Measurements from ENCODE around the gene UPP1.

Gene UPP1

GRCh38 chr7:48108959-48109847, 20.1 kb downstream of the UPP1 start:
- H4K5ac ChIP-seq (ENCODE audit: low read length), result no peak overlapping the region
- WGBS (ENCODE audit: extremely low coverage, insufficient coverage, low lambda C conversion rate), result no CpG with 5 or more reads among the region's 5 CpGs
- H3K4me1 ChIP-seq (ENCODE audit: control insufficient read depth, low read depth, low read length), result no peaks in the 10 kb centered on the region
- no peak overlapping the region for H3K27ac ChIP-seq (ENCODE audit: low read depth, low read length)
- no peak overlapping the region for H2BK120ac ChIP-seq (ENCODE audit: low read depth, low read length)
- no peaks in the 10 kb centered on the region for H3K79me1 ChIP-seq (ENCODE audit: low read length)
- no peak overlapping the region for H3K4ac ChIP-seq (ENCODE audit: low read depth, low read length)
- H3K27me3 ChIP-seq (ENCODE audit: insufficient read depth, low read length, poor library complexity), result no peaks in the 10 kb centered on the region
- peaks cover 10% of the 10 kb centered on the region for H3K36me3 ChIP-seq (ENCODE audit: control insufficient read depth, insufficient read depth, low read length)
- DNase-seq, result no peak
- no peak overlapping the region for H3K4me3 ChIP-seq (ENCODE audit: low read length)
- no peaks in the 10 kb centered on the region for H3K79me2 ChIP-seq (ENCODE audit: control insufficient read depth, insufficient read depth, low read length)
- H3K9ac ChIP-seq (ENCODE audit: low read length), result no peak overlapping the region
- H2BK15ac ChIP-seq (replicated peaks; ENCODE audit: low read depth), result no peak overlapping the region
- no peak overlapping the region for H3K56ac ChIP-seq (ENCODE audit: low read length)
- no peak overlapping the region for H3K4me2 ChIP-seq (ENCODE audit: low read length)
- no peak overlapping the region for H4K8ac ChIP-seq (ENCODE audit: low read depth, low read length)
- no peak overlapping the region for H2BK5ac ChIP-seq (ENCODE audit: low read length)
- H2AK5ac ChIP-seq (ENCODE audit: low read length), result no peak overlapping the region
- no peak overlapping the region for H3K18ac ChIP-seq (ENCODE audit: low read length)
- H3K23ac ChIP-seq (ENCODE audit: low read length), result no peak overlapping the region

GRCh38 chr7:48109848-48110663, 21.0 kb downstream of the UPP1 start:
- no peak overlapping the region for H2BK120ac ChIP-seq (ENCODE audit: low read depth, low read length)
- H3K4me2 ChIP-seq (ENCODE audit: low read length), result no peak overlapping the region
- H3K79me2 ChIP-seq (ENCODE audit: control insufficient read depth, insufficient read depth, low read length), result no peaks in the 10 kb centered on the region
- no peak overlapping the region for H2BK5ac ChIP-seq (ENCODE audit: low read length)
- H3K9ac ChIP-seq (ENCODE audit: low read length), result no peak overlapping the region
- no peak overlapping the region for H3K23ac ChIP-seq (ENCODE audit: low read length)
- no peak overlapping the region for H3K27ac ChIP-seq (ENCODE audit: low read depth, low read length)
- WGBS (ENCODE audit: extremely low coverage, insufficient coverage, low lambda C conversion rate), result no CpG with 5 or more reads among the region's 9 CpGs
- peaks cover 10% of the 10 kb centered on the region for H3K36me3 ChIP-seq (ENCODE audit: control insufficient read depth, insufficient read depth, low read length)
- H3K27me3 ChIP-seq (ENCODE audit: insufficient read depth, low read length, poor library complexity), result no peaks in the 10 kb centered on the region
- DNase-seq, result peak; percentile 78
- H4K5ac ChIP-seq (ENCODE audit: low read length), result no peak overlapping the region
- H3K4me1 ChIP-seq (ENCODE audit: control insufficient read depth, low read depth, low read length), result no peaks in the 10 kb centered on the region
- H2AK5ac ChIP-seq (ENCODE audit: low read length), result no peak overlapping the region
- H3K4ac ChIP-seq (ENCODE audit: low read depth, low read length), result no peak overlapping the region
- no peak overlapping the region for H3K18ac ChIP-seq (ENCODE audit: low read length)
- H3K79me1 ChIP-seq (ENCODE audit: low read length), result no peaks in the 10 kb centered on the region
- H3K56ac ChIP-seq (ENCODE audit: low read length), result no peak overlapping the region
- H4K8ac ChIP-seq (ENCODE audit: low read depth, low read length), result no peak overlapping the region
- H2BK15ac ChIP-seq (replicated peaks; ENCODE audit: low read depth), result no peak overlapping the region
- H3K4me3 ChIP-seq (ENCODE audit: low read length), result no peak overlapping the region

GRCh38 chr7:48110868-48111267, 21.8 kb downstream of the UPP1 start:
- Histone ChIP-seq H3K27me3 (ENCODE audit: insufficient read depth, low read length, poor library complexity) (no peaks in the 10 kb centered on the region), H2BK5ac (ENCODE audit: low read length) (no peak overlapping the region), H2BK120ac (ENCODE audit: low read depth, low read length) (no peak overlapping the region), H3K23ac (ENCODE audit: low read length) (no peak overlapping the region), H2BK15ac (replicated peaks; ENCODE audit: low read depth) (no peak overlapping the region), H4K8ac (ENCODE audit: low read depth, low read length) (no peak overlapping the region), H3K4me3 (ENCODE audit: low read length) (no peak overlapping the region), H3K36me3 (ENCODE audit: control insufficient read depth, insufficient read depth, low read length) (peaks cover 10% of the 10 kb centered on the region), H4K5ac (ENCODE audit: low read length) (no peak overlapping the region), H3K79me1 (ENCODE audit: low read length) (no peaks in the 10 kb centered on the region), H3K4ac (ENCODE audit: low read depth, low read length) (no peak overlapping the region), H2AK5ac (ENCODE audit: low read length) (no peak overlapping the region), H3K4me1 (ENCODE audit: control insufficient read depth, low read depth, low read length) (no peaks in the 10 kb centered on the region), H3K79me2 (ENCODE audit: control insufficient read depth, insufficient read depth, low read length) (no peaks in the 10 kb centered on the region), H3K27ac (ENCODE audit: low read depth, low read length) (no peak overlapping the region), H3K18ac (ENCODE audit: low read length) (no peak overlapping the region), H3K56ac (ENCODE audit: low read length) (no peak overlapping the region), H3K9ac (ENCODE audit: low read length) (no peak overlapping the region), H3K4me2 (ENCODE audit: low read length) (no peak overlapping the region)
- WGBS (ENCODE audit: extremely low coverage, insufficient coverage, low lambda C conversion rate), result no CpG with 5 or more reads among the region's 4 CpGs
- DNase-seq, result no peak

- no peak overlapping the region for H3K56ac ChIP-seq (ENCODE audit: low read length)
- no peak overlapping the region for H3K18ac ChIP-seq (ENCODE audit: low read length)
- H3K27me3 ChIP-seq (ENCODE audit: insufficient read depth, low read length, poor library complexity), result no peaks in the 10 kb centered on the region
- no peak overlapping the region for H2AK5ac ChIP-seq (ENCODE audit: low read length)
- H2BK120ac ChIP-seq (ENCODE audit: low read depth, low read length), result no peak overlapping the region
- no peak overlapping the region for H2BK15ac ChIP-seq (replicated peaks; ENCODE audit: low read depth)
- no peaks in the 10 kb centered on the region for H3K4me1 ChIP-seq (ENCODE audit: control insufficient read depth, low read depth, low read length)
- no peak overlapping the region for H4K5ac ChIP-seq (ENCODE audit: low read length)
- no peak overlapping the region for H3K9ac ChIP-seq (ENCODE audit: low read length)
- no peak overlapping the region for H4K8ac ChIP-seq (ENCODE audit: low read depth, low read length)
- no peak overlapping the region for H3K4ac ChIP-seq (ENCODE audit: low read depth, low read length)
- no peak overlapping the region for H3K23ac ChIP-seq (ENCODE audit: low read length)
- H3K27ac ChIP-seq (ENCODE audit: low read depth, low read length), result no peak overlapping the region
- H2BK5ac ChIP-seq (ENCODE audit: low read length), result no peak overlapping the region
- H3K36me3 ChIP-seq (ENCODE audit: control insufficient read depth, insufficient read depth, low read length), result peaks cover 10% of the 10 kb centered on the region
- no peaks in the 10 kb centered on the region for H3K79me1 ChIP-seq (ENCODE audit: low read length)
- DNase-seq, result no peak
- H3K4me2 ChIP-seq (ENCODE audit: low read length), result no peak overlapping the region
- WGBS (ENCODE audit: extremely low coverage, insufficient coverage, low lambda C conversion rate), result no CpG with 5 or more reads among the region's 8 CpGs
- H3K4me3 ChIP-seq (ENCODE audit: low read length), result no peak overlapping the region
- H3K79me2 ChIP-seq (ENCODE audit: control insufficient read depth, insufficient read depth, low read length), result no peaks in the 10 kb centered on the region
These were observed 22.5 kb downstream of the UPP1 start for GRCh38 chr7:48111596-48111995.

- no peak overlapping the region for H3K56ac ChIP-seq (ENCODE audit: low read length)
- H3K4me3 ChIP-seq (ENCODE audit: low read length), result no peak overlapping the region
- no peak overlapping the region for H3K9ac ChIP-seq (ENCODE audit: low read length)
- H3K23ac ChIP-seq (ENCODE audit: low read length), result no peak overlapping the region
- no peak overlapping the region for H3K27ac ChIP-seq (ENCODE audit: low read depth, low read length)
- peaks cover 7% of the 10 kb centered on the region for H3K36me3 ChIP-seq (ENCODE audit: control insufficient read depth, insufficient read depth, low read length)
- no peak overlapping the region for H2BK120ac ChIP-seq (ENCODE audit: low read depth, low read length)
- H3K4me1 ChIP-seq (ENCODE audit: control insufficient read depth, low read depth, low read length), result no peaks in the 10 kb centered on the region
- no peaks in the 10 kb centered on the region for H3K27me3 ChIP-seq (ENCODE audit: insufficient read depth, low read length, poor library complexity)
- no peak overlapping the region for H4K5ac ChIP-seq (ENCODE audit: low read length)
- no peak overlapping the region for H3K4me2 ChIP-seq (ENCODE audit: low read length)
- WGBS (ENCODE audit: extremely low coverage, insufficient coverage, low lambda C conversion rate), result no CpG with 5 or more reads among the region's 7 CpGs
- H3K4ac ChIP-seq (ENCODE audit: low read depth, low read length), result no peak overlapping the region
- no peak overlapping the region for H4K8ac ChIP-seq (ENCODE audit: low read depth, low read length)
- H3K79me2 ChIP-seq (ENCODE audit: control insufficient read depth, insufficient read depth, low read length), result no peaks in the 10 kb centered on the region
- no peaks in the 10 kb centered on the region for H3K79me1 ChIP-seq (ENCODE audit: low read length)
- no peak for DNase-seq
- no peak overlapping the region for H2BK5ac ChIP-seq (ENCODE audit: low read length)
- H2AK5ac ChIP-seq (ENCODE audit: low read length), result no peak overlapping the region
- no peak overlapping the region for H3K18ac ChIP-seq (ENCODE audit: low read length)
- H2BK15ac ChIP-seq (replicated peaks; ENCODE audit: low read depth), result no peak overlapping the region
These were observed 23.5 kb downstream of the UPP1 start for GRCh38 chr7:48112401-48113165.

All from mesendoderm (in vitro differentiated cells).